GM18861 (cell line): ENCODE results near the gene KCNS3.
A peak's percentile ranks its signal among the peaks of the same experiment; 100 is the strongest.

Source experiments
- ATAC-seq: cut with Tn5 transposase; IDR thresholded peaks from one replicate; pipeline ENCODE4 v1.9.1; 2021; ENCODE audit not compliant: unreplicated experiment

The KCNS3 gene

GRCh38 chr2:17878281-17879136 is at the start of gene KCNS3:
Gene KCNS3 (plus strand): TSS chr2:17878667. CDS start chr2:17931009, 52,342 bp downstream.
- ATAC-seq, result peak; percentile 73

GRCh38 chr2:17830053-17831034 is 48.1 kb upstream of the KCNS3 start:
- peak; percentile 75 for ATAC-seq

- no peak for ATAC-seq
These were observed 43.0 kb upstream of the KCNS3 start for GRCh38 chr2:17835516-17835915.

- ATAC-seq, result no peak
These were observed 38.5 kb upstream of the KCNS3 start for GRCh38 chr2:17839959-17840358.

- no peak for ATAC-seq
These were observed 35.0 kb upstream of the KCNS3 start for GRCh38 chr2:17843457-17843856.

GRCh38 chr2:17845806-17846205 is 32.7 kb upstream of the KCNS3 start:
- no peak for ATAC-seq

GRCh38 chr2:17846676-17847075 is 31.8 kb upstream of the KCNS3 start:
- no peak for ATAC-seq

- no peak for ATAC-seq
These were observed 31.2 kb upstream of the KCNS3 start for GRCh38 chr2:17847236-17847635.

GRCh38 chr2:17849275-17849674 is 29.2 kb upstream of the KCNS3 start:
- ATAC-seq, result no peak

GRCh38 chr2:17850151-17850550 is 28.3 kb upstream of the KCNS3 start:
- no peak for ATAC-seq

GRCh38 chr2:17851731-17852585 is 26.5 kb upstream of the KCNS3 start:
- ATAC-seq, result peak; percentile 81

- no peak for ATAC-seq
These were observed 24.7 kb upstream of the KCNS3 start for GRCh38 chr2:17853799-17854198.

GRCh38 chr2:17857021-17857420 is 21.4 kb upstream of the KCNS3 start:
- ATAC-seq, result no peak

GRCh38 chr2:17858064-17858463 is 20.4 kb upstream of the KCNS3 start:
- no peak for ATAC-seq

GRCh38 chr2:17863539-17863938 is 14.9 kb upstream of the KCNS3 start:
- ATAC-seq, result no peak

- no peak for ATAC-seq
These were observed 13.8 kb upstream of the KCNS3 start for GRCh38 chr2:17864676-17865075.

- ATAC-seq, result no peak
These were observed 11.3 kb upstream of the KCNS3 start for GRCh38 chr2:17867133-17867532.

GRCh38 chr2:17869128-17869527 is 9.3 kb upstream of the KCNS3 start:
- ATAC-seq, result no peak

- no peak for ATAC-seq
These were observed 6.8 kb upstream of the KCNS3 start for GRCh38 chr2:17871639-17872038.

- no peak for ATAC-seq
These were observed 5.4 kb upstream of the KCNS3 start for GRCh38 chr2:17873021-17873420.

GRCh38 chr2:17876590-17876989 is 1.9 kb upstream of the KCNS3 start:
- no peak for ATAC-seq
